OCI-LY1 (cell line): ENCODE data around the gene CCDC27.

Source experiments
- H2AFZ ChIP-seq: fragments of 200-600 bp; sonication (generic), shearing (Covaris generic); 2 replicates; pipeline ENCODE4 v1.6.0; 2014; ENCODE audit warnings: antibody characterized with exemption, mild to moderate bottlenecking, low read length
- H3F3A ChIP-seq: fragments of 200-600 bp; sonication (generic), shearing (Covaris generic); 2 replicates; pipeline ENCODE4 v1.6.0; 2014; ENCODE audit warnings: mild to moderate bottlenecking, antibody characterized with exemption, low read length, moderate library complexity; ENCODE audit not compliant: insufficient read depth
- H3K27ac ChIP-seq: fragments of 200-600 bp; sonication (generic); 2 replicates; pipeline ENCODE4 v1.5.1; 2014; ENCODE audit warnings: low read length, mixed run types, mild to moderate bottlenecking, low read depth; ENCODE audit not compliant: poor library complexity, severe bottlenecking
- H3K27me3 ChIP-seq: fragments of 200-600 bp; sonication (generic); 2 replicates; pipeline ENCODE4 v1.6.0; 2014; ENCODE audit warnings: antibody characterized with exemption, mild to moderate bottlenecking, low read length, moderate library complexity; ENCODE audit not compliant: insufficient read depth
- H3K36me3 ChIP-seq: fragments of 200-600 bp; sonication (generic); 2 replicates; pipeline ENCODE4 v1.6.1; 2014; ENCODE audit warnings: mild to moderate bottlenecking, antibody characterized with exemption, low read length, moderate library complexity, mixed read lengths; ENCODE audit not compliant: insufficient read depth
- H3K4me1 ChIP-seq: fragments of 200-600 bp; sonication (generic); 2 replicates; pipeline ENCODE4 v1.5.1; 2014; ENCODE audit warnings: mild to moderate bottlenecking, low read length, moderate library complexity; ENCODE audit not compliant: insufficient read depth, severe bottlenecking
- H3K4me2 ChIP-seq: fragments of 200-600 bp; sonication (generic), shearing (Covaris generic); 2 replicates; pipeline ENCODE4 v1.6.1; 2014; ENCODE audit warnings: low read length
- H3K4me3 ChIP-seq: fragments of 200-600 bp; sonication (generic); 2 replicates; pipeline ENCODE4 v1.5.1; 2014; ENCODE audit warnings: low read length, low read depth, mild to moderate bottlenecking, mixed read lengths; ENCODE audit not compliant: poor library complexity, severe bottlenecking
- H3K79me2 ChIP-seq: fragments of 200-600 bp; shearing (Covaris generic); 2 replicates; pipeline ENCODE4 v1.6.1; 2016; ENCODE audit warnings: mixed run types, low read length, mixed read lengths; ENCODE audit not compliant: insufficient read depth
- H3K9ac ChIP-seq: fragments of 200-600 bp; sonication (generic), shearing (Covaris generic); 2 replicates; pipeline ENCODE4 v1.6.1; 2014; ENCODE audit warnings: mild to moderate bottlenecking, low read length, mixed read lengths
- H3K9me2 ChIP-seq: fragments of 200-600 bp; sonication (generic), shearing (Covaris generic); 2 replicates; pipeline ENCODE4 v1.6.1; 2014; ENCODE audit warnings: low read depth, mild to moderate bottlenecking, low read length, mixed read lengths
- H3K9me3 ChIP-seq: fragments of 200-600 bp; shearing (Covaris generic); 2 replicates; pipeline ENCODE4 v1.6.1; 2014; ENCODE audit warnings: low read length, mixed read lengths
- H4K20me1 ChIP-seq: fragments of 200-600 bp; sonication (generic), shearing (Covaris generic); 2 replicates; pipeline ENCODE4 v1.6.0; 2016; ENCODE audit warnings: mild to moderate bottlenecking, low read length; ENCODE audit not compliant: insufficient read depth
- EZH2 ChIP-seq: fragments of 200-600 bp; sonication (generic), shearing (Covaris generic); IDR thresholded peaks from 2 replicates; pipeline ENCODE4 v1.8.0; 2017; ENCODE audit warnings: borderline replicate concordance, mixed run types, mild to moderate bottlenecking, antibody characterized with exemption, low read length, moderate library complexity, mixed read lengths
- TF ChIP-seq, protein P1 (sequence below): fragments of 200-600 bp; sonication (generic), shearing (Covaris generic); IDR thresholded peaks from 2 replicates; pipeline ENCODE4 v1.5.1; 2017; ENCODE audit warnings: mild to moderate bottlenecking, antibody characterized with exemption, low read length, moderate library complexity, mixed read lengths

The CCDC27 gene

DNA sequence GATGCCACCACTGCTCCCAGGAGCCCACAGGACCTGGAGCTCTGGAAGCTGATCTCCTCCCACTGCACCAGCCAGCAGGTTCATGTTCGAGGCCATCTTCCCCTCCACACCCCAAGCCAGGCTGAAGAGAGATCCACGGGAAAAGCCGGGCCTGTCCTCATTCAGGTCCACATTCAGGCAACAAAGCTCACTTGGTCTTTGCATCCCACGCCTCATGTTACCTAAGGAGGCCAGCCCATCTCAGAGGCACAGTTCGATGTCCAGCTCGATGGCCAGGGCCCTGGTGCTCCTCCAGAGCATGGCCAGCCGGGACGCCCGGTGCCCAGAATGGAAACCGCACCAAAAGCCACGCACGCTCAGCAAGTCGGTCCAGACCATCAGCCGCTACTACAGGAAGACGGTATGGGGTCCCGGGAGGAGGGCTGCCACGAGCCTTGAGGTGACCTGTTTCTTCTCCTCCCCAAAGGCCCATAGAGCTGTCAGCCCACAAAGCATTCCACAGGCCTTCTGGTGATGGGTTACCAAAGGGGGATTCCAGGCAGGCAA, at the start of gene CCDC27:
Gene CCDC27, plus strand, starts transcription at position 51 of the 546 bp plus-strand sequence. Its CDS starts 32 bp downstream, at position 83.
- H3K79me2 ChIP-seq = no peaks in the 10 kb centered on the region
- H3K27ac ChIP-seq = no peak within 1 kb of the TSS
- no peaks in the 10 kb centered on the region for H3K9me3 ChIP-seq
- H2AFZ ChIP-seq = no peak within 1 kb of the TSS
- peaks cover 6% of the 10 kb centered on the region for H3K4me1 ChIP-seq
- no peaks in the 10 kb centered on the region for H3F3A ChIP-seq
- H4K20me1 ChIP-seq = no peaks in the 10 kb centered on the region
- H3K9me2 ChIP-seq = no peaks in the 10 kb centered on the region
- no peak within 1 kb of the TSS for H3K4me2 ChIP-seq
- TF ChIP-seq, protein P1, sequence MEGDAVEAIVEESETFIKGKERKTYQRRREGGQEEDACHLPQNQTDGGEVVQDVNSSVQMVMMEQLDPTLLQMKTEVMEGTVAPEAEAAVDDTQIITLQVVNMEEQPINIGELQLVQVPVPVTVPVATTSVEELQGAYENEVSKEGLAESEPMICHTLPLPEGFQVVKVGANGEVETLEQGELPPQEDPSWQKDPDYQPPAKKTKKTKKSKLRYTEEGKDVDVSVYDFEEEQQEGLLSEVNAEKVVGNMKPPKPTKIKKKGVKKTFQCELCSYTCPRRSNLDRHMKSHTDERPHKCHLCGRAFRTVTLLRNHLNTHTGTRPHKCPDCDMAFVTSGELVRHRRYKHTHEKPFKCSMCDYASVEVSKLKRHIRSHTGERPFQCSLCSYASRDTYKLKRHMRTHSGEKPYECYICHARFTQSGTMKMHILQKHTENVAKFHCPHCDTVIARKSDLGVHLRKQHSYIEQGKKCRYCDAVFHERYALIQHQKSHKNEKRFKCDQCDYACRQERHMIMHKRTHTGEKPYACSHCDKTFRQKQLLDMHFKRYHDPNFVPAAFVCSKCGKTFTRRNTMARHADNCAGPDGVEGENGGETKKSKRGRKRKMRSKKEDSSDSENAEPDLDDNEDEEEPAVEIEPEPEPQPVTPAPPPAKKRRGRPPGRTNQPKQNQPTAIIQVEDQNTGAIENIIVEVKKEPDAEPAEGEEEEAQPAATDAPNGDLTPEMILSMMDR = no peak
- no peak for TF ChIP-seq EZH2
- H3K4me3 ChIP-seq = no peak within 1 kb of the TSS
- peaks cover 3% of the 10 kb centered on the region; the same call in 1 of the 2 replicates for H3K27me3 ChIP-seq
- H3K36me3 ChIP-seq = no peaks in the 10 kb centered on the region
- H3K9ac ChIP-seq = no peak within 1 kb of the TSS

DNA sequence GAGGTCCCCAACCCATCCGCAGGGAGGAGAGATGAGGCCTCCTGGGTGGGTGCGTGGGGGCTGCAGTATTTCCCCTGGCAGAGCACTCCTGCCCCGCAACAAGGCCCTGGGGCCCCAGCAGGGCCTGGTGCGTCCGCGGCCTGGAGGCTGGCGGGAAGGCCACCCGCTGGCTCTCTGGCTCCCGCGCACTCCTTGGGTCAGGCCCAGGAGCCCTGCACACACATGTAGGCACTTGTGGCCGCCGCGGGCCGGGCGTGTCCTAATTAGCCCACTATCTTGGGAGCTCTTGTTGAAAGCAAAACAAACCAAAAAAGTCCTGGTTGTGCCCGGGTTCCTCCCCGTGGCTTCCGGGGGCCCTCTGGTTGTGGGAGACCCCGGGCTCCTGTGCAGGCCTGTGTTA, 49.7 kb upstream of the CCDC27 start:
- Histone ChIP-seq H3K27ac (no peak overlapping the region), H3K9ac (no peak overlapping the region), H3K36me3 (no peaks in the 10 kb centered on the region), H3K4me2 (no peak overlapping the region), H4K20me1 (no peaks in the 10 kb centered on the region), H3K9me3 (no peaks in the 10 kb centered on the region), H3F3A (no peaks in the 10 kb centered on the region), H3K4me1 (no peaks in the 10 kb centered on the region), H3K9me2 (no peaks in the 10 kb centered on the region), H3K79me2 (no peaks in the 10 kb centered on the region), H3K4me3 (no peak overlapping the region), H3K27me3 (peaks cover 15% of the 10 kb centered on the region), H2AFZ (no peak overlapping the region)
- TF ChIP-seq EZH2 = no peak
- TF ChIP-seq, protein P1 = no peak

DNA sequence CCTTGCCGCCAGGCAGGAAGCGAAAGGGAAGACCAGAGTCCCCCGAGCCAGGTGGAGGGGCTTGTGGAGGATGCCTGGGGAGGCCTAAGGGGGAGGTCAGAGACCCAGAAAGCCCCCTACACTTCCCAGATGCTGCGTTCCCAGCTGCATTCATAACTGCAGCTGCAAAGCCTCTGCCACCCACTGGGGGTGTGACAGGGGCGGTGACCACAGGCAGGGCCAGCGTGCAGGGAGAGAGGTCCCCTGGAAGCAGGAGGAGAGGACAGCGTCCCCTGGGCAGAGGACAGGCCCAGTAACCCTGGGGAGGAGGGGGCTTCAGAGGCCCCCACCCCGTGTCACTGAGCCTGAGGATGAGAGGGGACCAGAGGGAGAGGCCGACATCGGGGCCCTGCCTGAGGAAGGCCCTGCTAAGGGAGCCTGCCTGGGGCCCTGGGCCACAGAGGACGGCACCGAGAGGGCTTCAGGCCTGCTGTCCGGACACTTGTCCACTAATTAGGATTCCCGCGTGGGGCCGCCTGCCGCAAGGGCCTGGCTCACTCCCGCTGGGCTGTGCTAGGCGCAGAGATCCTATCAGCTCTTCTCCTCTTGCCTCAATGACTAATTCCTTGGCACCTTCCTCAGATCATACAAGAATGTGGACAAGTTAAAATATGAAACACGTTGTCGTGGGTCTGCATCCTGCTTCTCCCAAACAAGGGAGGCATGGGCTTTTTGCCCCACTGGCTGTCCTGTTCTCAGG, 49.1 kb upstream of the CCDC27 start:
- no peaks in the 10 kb centered on the region for H4K20me1 ChIP-seq
- H3K4me1 ChIP-seq = no peaks in the 10 kb centered on the region
- H3K9me2 ChIP-seq = no peaks in the 10 kb centered on the region
- H3K4me2 ChIP-seq = no peak overlapping the region
- no peaks in the 10 kb centered on the region for H3K36me3 ChIP-seq
- H3F3A ChIP-seq = no peaks in the 10 kb centered on the region
- no peak overlapping the region for H3K9ac ChIP-seq
- no peak overlapping the region for H2AFZ ChIP-seq
- H3K27ac ChIP-seq = no peak overlapping the region
- H3K27me3 ChIP-seq = peaks cover 15% of the 10 kb centered on the region
- H3K4me3 ChIP-seq = no peak overlapping the region
- no peak for TF ChIP-seq EZH2
- TF ChIP-seq, protein P1 = no peak
- no peaks in the 10 kb centered on the region for H3K9me3 ChIP-seq
- H3K79me2 ChIP-seq = no peaks in the 10 kb centered on the region
